ENCODE data around the gene MYBPC1.
"Not testable (repeated sequence)": the region's sequence is repeated elsewhere in the genome, so short reads cannot be mapped to it uniquely, and the experiment has no call there.

The MYBPC1 gene

GRCh38 chr12:101650346-101651117, 55.8 kb downstream of the MYBPC1 start:
- no peak for DNase-seq

GRCh38 chr12:101653030-101653429, 58.3 kb downstream of the MYBPC1 start:
- no peak for DNase-seq

GRCh38 chr12:101653503-101653902, 58.7 kb downstream of the MYBPC1 start:
- no peak for DNase-seq

GRCh38 chr12:101654442-101654841, 59.7 kb downstream of the MYBPC1 start:
- no peak for DNase-seq

- no peak for DNase-seq
These were observed 60.6 kb downstream of the MYBPC1 start for GRCh38 chr12:101655393-101655792.

- not testable (repeated sequence) for DNase-seq
These were observed 65.9 kb downstream of the MYBPC1 start for GRCh38 chr12:101660662-101661061.

GRCh38 chr12:101663298-101663697, 68.5 kb downstream of the MYBPC1 start:
- no peak for DNase-seq

GRCh38 chr12:101664992-101665391, 70.2 kb downstream of the MYBPC1 start:
- no peak for DNase-seq

- peak in 31 of 58 donors; percentile 9 to 81 (median 37) for DNase-seq
These were observed 71.4 kb downstream of the MYBPC1 start for GRCh38 chr12:101666052-101666728.

- DNase-seq = no peak
These were observed 72.8 kb downstream of the MYBPC1 start for GRCh38 chr12:101667591-101667990.

- DNase-seq = no peak
These were observed 75.4 kb downstream of the MYBPC1 start for GRCh38 chr12:101670007-101670671.

GRCh38 chr12:101671157-101671791, 76.5 kb downstream of the MYBPC1 start:
- peak in 12 of 58 donors; percentile 2 to 25 (median 8) for DNase-seq

GRCh38 chr12:101671833-101672232, 77.1 kb downstream of the MYBPC1 start:
- DNase-seq = no peak

- DNase-seq = no peak
These were observed 80.8 kb downstream of the MYBPC1 start for GRCh38 chr12:101675555-101675954.

- not testable (repeated sequence) for DNase-seq
These were observed 81.7 kb downstream of the MYBPC1 start for GRCh38 chr12:101676497-101676896.

GRCh38 chr12:101678081-101678480, 83.3 kb downstream of the MYBPC1 start:
- no peak for DNase-seq

GRCh38 chr12:101680240-101680639, 85.5 kb downstream of the MYBPC1 start:
- peak in 1 of 58 donors; percentile 26 for DNase-seq

- DNase-seq = no peak
These were observed 85.9 kb downstream of the MYBPC1 start for GRCh38 chr12:101680647-101681046.

GRCh38 chr12:101681627-101682026, 86.9 kb downstream of the MYBPC1 start:
- DNase-seq = not testable (repeated sequence)

GRCh38 chr12:101685092-101685491, 90.3 kb downstream of the MYBPC1 start:
- peak in 1 of 58 donors; percentile 41 for DNase-seq

GRCh38 chr12:101686176-101686575, 91.4 kb downstream of the MYBPC1 start:
- DNase-seq = peak in 4 of 58 donors; percentile 4 to 27 (median 8)

Measured in anterior cingulate cortex (tissue), 58 donors.